ENCODE measurements around the gene GBX1.

Gene GBX1

GRCh38 chr7:151128144-151128543, 39.4 kb downstream of the GBX1 start:
- DNase-seq (ENCODE audit: low read depth, low spot score) = no peak

- no peak for DNase-seq (ENCODE audit: low read depth, low spot score)
Measured at GRCh38 chr7:151126491-151127137, 40.9 kb downstream of the GBX1 start.

DNA sequence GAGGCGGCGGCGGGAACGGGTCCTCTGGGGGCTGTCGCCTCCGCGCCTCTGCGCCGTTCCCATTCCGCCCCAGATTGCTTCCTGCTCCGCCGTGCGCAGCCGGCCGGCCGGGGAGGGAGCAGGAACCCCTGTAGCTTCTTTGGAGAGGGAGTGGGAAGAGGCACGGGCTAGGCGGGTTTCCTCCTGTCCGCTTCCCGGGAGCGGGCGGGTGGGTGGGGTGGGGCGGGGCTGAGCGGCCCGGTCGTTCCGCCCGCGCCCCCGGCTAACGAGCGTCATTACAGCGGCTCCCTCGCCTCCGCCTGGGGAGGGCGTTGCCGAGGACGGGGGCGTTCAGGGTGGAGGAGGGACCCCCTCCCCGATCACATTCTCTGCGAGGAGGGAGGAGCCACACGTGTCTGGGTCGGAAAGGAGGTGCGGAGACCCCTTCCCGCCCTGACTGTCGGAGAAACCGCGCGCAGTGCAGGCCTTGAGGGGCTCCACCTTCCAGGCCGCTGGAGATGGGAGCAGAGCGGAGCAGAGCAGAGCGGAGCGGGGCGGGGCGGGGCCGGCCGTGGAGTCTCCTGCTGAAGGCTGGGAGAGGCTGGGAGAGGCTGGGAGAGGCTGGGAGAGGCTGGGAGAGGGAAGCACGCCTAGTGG, 41.5 kb downstream of the GBX1 start:
- DNase-seq (ENCODE audit: low read depth, low spot score) = no peak

GRCh38 chr7:151125470-151125845, 42.0 kb downstream of the GBX1 start:
- DNase-seq (ENCODE audit: low read depth, low spot score) = no peak

DNA sequence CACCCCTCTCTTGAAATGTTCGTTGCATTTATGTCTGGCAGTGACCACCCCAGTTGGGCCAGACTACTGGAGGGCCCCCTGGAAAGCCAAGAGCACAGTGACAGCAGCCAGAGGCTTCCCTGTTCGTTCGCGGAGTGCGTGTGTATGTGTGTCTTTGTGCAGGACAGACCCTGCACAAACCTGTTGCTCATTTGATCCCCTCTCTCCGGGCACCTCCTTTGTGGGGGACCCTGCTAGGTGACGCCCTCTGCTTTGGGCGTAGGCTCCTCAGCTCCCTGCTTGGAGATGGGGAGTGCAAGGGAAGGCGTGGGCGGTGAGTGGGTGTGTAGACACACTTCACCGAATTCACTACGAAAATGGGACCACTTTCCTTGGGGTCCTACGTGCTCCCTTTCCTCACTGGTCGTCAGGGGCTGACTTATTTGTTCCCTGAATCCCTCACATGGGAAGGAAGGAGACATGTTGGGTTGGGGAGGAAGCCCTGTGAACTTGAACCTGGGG, 42.5 kb downstream of the GBX1 start:
- DNase-seq (ENCODE audit: low read depth, low spot score) = no peak

- DNase-seq (ENCODE audit: low read depth, low spot score) = no peak
Measured at GRCh38 chr7:151124481-151124880, 43.0 kb downstream of the GBX1 start.

DNA sequence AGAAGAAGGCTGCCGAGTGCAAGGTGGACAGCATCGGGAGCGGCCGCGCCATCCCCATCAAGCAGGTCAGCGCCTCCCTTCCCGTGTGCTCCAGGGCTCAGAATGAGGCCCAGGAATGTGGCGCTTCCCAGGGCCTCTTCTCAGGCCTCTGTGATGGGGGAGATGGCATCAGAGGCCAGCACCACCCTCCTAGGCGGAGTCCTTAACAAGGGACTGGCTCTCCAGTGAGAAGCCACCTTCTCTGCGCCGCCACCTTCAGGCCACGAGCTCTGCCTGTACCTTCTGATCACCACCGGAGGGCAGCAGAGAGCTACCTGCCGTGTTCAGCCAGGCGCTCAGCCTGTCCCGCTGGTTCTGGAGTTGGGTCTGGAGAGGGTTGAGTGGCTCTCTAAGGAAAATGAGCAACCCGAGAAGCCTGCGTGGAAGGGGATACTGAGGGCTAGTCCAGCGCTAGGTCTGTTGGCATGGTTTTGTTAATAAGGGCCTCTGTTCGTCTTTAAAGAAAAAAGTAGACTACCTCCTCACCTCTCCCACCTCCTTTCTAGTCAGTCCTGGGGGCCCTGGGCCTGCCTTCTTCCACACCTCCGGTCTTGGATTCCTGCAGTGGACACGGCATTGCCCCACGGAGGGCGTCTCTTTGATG, 43.6 kb downstream of the GBX1 start:
- DNase-seq (ENCODE audit: low read depth, low spot score) = peak; percentile 55

DNA sequence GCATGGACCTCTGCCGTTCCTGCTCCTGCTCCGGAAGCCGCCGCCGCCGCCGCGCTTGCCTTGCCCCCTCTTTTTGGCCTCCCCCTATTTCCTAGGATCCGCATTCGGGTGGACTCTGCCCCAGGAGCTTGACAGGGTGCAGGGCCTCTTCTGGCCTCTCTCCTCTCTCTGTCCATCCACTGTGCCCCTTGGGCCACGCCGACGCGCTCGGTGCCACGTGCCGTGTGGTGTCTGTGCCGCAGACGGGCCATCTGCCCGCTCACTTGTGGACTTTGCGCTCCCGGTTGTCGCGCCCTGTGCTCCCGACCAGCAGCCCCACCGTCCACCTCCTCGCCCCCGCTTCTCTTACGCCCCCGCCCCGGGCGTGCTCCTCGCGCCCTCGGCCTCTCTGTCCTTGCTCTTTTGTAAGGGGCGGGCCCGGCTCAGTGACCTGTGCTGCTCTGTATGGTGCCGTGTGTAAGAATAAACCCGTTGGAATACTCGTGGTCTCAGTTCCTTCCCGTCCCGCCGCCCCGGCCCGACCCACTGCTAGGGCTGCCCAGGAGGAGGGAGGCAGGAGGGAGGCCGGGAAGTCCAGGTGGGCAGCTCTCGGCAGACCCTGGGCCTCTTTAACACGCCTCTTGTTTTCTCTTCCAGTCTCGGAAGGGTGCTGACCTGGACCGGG, 44.2 kb downstream of the GBX1 start:
- no peak for DNase-seq (ENCODE audit: low read depth, low spot score)

- DNase-seq (ENCODE audit: low read depth, low spot score) = no peak
Measured at GRCh38 chr7:151122796-151123157, 44.7 kb downstream of the GBX1 start.

DNA sequence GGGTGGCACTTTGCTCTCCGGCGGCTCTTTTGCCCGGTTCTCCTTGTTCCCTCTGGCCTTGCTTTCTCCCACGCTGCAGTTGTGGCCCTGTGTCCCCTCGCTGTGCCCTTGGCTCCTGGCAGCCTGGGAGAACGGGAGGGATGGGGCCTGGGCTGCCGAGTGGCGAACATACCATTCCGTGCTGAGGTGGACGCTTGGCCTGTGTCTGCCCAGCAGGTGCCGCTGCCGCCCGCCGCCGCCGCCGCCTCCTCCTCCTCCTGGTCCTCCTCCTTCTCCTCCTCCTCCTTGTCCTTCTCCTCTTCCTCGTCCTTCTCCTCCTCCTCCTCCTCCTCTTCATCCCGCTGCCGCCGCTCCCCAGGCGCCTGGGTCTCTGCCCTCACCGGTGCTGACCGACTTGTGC, 45.2 kb downstream of the GBX1 start:
- no peak for DNase-seq (ENCODE audit: low read depth, low spot score)

DNA sequence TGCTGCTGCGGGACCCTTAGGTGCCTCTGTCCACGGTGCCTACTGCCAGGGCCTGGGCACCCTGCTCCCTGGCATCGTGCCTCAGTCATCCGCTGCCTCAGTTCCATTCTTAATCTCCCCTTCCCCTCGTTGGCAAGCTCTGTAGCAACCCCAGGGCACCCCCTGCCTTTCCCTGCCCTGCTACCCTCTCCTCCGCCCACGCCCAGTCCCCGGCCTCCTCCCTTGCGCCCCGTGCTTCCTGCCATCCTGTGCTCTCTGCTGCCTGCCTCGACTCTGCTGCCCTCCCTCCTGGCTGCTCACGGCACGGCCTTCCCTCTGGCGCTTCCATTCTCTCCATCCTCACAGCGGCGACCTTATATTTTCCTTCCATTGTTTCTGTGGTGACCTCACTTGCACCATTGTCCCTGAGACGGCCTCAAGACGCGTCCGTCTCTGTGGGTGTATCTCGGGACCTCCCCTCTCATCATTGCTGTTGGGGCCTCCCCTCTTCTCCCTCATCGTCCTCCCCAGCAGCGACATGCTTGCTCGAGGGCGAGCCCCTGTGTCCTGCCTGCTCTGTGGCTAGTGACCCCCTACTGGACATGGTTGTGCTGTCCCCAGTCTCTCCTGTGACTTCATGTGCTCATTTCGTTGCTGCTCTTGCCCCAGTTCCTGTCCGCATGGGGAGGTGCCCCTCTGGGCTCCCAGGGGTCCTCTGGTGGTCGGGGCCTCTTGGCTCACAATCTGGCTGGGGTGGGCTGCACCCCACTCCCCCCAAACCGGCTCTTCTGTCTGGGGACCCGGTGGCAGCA, 45.9 kb downstream of the GBX1 start:
- DNase-seq (ENCODE audit: low read depth, low spot score) = no peak

- DNase-seq (ENCODE audit: low read depth, low spot score) = no peak
Measured at GRCh38 chr7:151120896-151121295, 46.6 kb downstream of the GBX1 start.

- no peak for DNase-seq (ENCODE audit: low read depth, low spot score)
Measured at GRCh38 chr7:151119902-151120301, 47.6 kb downstream of the GBX1 start.

DNA sequence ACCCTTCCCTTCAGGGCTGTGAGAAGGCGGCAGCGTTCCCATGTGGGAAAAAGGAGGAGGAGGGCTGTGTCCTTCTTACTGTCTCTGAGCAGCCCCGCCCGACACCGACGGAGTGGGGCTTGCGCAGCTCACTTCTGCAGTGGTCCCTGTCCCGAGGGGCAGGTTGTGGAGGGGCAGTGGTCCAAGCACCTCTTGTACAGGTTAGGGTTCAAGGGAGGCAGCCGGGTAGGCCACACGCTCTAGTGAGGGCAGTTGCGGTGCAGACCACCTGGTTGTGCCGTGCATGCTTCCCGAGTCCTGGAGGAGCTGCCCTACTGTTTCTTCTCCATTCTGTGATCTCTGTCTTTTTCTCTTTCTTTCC, 48.5 kb downstream of the GBX1 start:
- no peak for DNase-seq (ENCODE audit: low read depth, low spot score)

DNA sequence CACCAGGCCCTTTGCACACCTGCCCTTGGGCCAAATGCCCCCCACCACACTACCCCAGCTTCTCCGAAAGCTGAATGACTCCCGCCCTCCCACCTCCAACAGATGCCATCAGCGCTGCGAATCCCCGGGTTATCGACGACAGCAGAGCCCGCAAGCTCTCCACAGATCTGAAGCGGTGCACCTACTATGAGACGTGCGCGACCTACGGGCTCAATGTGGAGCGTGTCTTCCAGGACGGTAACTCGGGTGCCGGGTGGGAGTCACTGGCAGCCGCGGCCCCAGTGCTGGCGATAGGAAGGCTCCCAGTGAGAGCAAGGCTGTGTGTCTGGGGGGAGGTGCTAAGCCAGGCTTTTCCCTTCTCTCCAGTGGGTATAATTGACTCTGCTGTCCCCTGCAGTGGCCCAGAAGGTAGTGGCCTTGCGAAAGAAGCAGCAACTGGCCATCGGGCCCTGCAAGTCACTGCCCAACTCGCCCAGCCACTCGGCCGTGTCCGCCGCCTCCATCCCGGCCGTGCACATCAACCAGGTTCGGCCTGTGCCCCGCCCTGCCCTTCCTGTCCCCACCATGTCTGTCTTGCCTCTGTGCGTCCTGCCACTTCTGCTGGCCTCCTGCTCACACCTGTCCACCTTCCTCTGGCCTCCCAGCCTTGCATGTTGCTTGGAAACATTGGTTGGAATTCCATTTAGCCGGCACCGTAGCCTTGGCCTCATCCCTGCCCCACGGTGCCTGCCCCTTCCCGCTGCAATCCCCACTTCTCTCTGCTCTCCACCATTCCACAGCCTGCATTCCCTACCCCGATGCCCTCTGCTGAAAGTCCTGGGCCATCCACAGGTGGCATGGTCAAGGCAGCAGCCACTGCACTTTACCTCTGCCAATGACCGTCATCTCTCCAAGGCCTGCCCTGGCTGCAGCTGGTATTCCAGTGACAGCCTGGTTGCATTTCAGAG, 49.1 kb downstream of the GBX1 start:
- DNase-seq (ENCODE audit: low read depth, low spot score) = no peak

- no peak for DNase-seq (ENCODE audit: low read depth, low spot score)
Measured at GRCh38 chr7:151117565-151117964, 49.9 kb downstream of the GBX1 start.

GRCh38 chr7:151116603-151117440, 50.7 kb downstream of the GBX1 start:
- no peak for DNase-seq (ENCODE audit: low read depth, low spot score)

GRCh38 chr7:151115836-151116418, 51.6 kb downstream of the GBX1 start:
- no peak for DNase-seq (ENCODE audit: low read depth, low spot score)

GRCh38 chr7:151115121-151115835, 52.2 kb downstream of the GBX1 start:
- no peak for DNase-seq (ENCODE audit: low read depth, low spot score)

Measured in smooth muscle cell of the brain vasculature (primary cell).